ENCODE results near the gene SLC40A1.
"Not testable (repeated sequence)": the region's sequence is repeated elsewhere in the genome, so short reads cannot be mapped to it uniquely, and the experiment has no call there.

The SLC40A1 gene

GRCh38 chr2:189601652-189602051, 21.1 kb upstream of the SLC40A1 start:
- FAIRE-seq; DNase-seq (ENCODE audit: extremely low spot score, insufficient read length, low read depth): not testable (repeated sequence)

- DNase-seq (ENCODE audit: extremely low spot score, insufficient read length, low read depth) (no peak), FAIRE-seq (no peak)
These were observed 20.5 kb upstream of the SLC40A1 start for GRCh38 chr2:189601043-189601442.

DNA sequence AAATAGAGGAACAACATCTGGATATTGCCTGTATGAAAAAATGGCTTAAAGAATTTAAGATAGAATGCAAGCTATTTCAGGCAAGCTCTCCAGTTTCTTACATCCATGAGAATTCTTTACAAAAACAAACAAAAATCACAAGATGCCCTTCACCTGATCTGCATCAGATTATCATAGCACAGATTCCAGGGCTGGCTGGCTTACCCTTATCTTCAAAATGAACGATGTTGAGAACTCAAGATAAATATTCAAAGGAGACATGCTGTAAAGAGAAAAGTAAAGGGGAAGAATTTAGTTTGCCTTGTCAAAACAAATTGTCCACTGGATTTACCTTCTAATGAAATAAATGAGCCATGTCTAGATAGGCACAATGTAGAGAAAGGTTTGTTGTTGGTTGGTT, 18.7 kb upstream of the SLC40A1 start:
- FAIRE-seq, result no peak

GRCh38 chr2:189595417-189595816, 14.8 kb upstream of the SLC40A1 start:
- DNase-seq (ENCODE audit: extremely low spot score, insufficient read length, low read depth), result no peak
- FAIRE-seq, result no peak

More for the DNA sequence above, 18.7 kb upstream of the SLC40A1 start:
- no peak for DNase-seq (ENCODE audit: extremely low spot score, insufficient read length, low read depth)

- DNase-seq (ENCODE audit: extremely low spot score, insufficient read length, low read depth), result no peak
- no peak for FAIRE-seq
These were observed 13.7 kb upstream of the SLC40A1 start for GRCh38 chr2:189594305-189594704.

DNA sequence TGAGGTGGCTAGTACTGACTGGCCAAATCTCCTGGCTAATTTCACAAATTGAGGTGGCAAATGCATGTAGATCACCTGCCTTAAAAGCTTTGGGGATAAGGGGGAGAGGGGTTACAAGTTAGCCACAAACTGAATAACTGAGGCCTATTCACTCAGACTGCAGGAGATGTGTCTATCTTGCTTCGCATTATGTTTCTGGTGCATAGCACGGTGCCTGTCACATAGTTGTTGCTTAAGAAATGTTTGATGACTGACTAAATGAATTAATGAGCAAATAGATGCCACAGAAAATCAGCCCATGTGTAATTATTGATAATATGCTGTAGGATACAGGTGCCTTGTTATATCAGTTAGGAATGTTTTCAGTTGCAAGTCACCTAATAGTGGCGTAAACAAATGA, 12.5 kb upstream of the SLC40A1 start:
- DNase-seq (ENCODE audit: extremely low spot score, insufficient read length, low read depth) (no peak), FAIRE-seq (no peak)

DNA sequence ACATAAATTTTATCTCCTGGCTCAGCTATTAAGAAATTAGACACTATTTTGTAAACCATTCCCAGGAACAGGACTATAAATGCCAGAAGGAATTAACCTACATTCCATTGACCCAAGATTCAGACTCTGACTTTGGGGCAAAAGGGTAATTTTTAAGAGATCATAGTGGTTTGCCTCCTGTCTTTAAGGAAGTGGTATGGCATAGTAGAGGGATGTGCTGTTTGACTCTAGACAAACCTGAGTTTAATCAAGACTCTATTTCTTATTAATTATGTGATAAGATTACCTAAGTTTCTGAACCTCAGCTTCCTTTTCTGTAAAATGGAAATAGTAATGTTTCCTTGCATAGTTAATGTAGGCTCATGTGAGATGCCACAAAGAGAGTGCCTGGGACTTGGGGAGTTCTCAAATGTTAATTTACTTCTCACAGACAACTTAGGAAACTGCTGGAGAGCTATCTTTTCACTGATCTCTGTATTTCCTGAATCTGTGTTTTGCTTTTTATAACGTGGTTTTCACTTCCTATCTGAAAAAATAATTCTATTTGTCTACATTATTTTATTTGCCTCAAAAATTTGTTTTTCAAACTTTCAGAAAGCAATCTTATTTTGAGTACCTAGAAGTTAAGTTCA, 11.9 kb upstream of the SLC40A1 start:
- FAIRE-seq (no peak), DNase-seq (ENCODE audit: extremely low spot score, insufficient read length, low read depth) (no peak)

DNA sequence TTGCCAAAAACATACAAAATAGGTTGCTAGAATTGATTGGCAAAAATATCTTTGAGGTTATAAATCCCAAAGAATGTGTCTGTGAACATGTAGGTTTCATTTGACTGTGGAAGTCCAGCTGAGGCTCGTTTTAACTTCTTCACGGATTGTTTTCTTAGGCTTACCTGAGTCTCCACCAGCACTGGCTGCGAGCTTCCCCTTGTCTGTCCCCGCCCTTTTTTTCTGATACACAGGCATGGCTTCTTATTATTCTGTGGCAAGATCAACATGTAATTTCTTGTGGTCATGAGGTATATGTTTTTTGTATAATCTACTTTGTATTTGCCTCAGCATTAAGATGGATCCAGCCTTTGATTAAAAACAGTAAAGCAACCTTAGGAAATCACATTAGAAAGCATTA, 7.2 kb upstream of the SLC40A1 start:
- FAIRE-seq (no peak), DNase-seq (ENCODE audit: extremely low spot score, insufficient read length, low read depth) (no peak)

DNA sequence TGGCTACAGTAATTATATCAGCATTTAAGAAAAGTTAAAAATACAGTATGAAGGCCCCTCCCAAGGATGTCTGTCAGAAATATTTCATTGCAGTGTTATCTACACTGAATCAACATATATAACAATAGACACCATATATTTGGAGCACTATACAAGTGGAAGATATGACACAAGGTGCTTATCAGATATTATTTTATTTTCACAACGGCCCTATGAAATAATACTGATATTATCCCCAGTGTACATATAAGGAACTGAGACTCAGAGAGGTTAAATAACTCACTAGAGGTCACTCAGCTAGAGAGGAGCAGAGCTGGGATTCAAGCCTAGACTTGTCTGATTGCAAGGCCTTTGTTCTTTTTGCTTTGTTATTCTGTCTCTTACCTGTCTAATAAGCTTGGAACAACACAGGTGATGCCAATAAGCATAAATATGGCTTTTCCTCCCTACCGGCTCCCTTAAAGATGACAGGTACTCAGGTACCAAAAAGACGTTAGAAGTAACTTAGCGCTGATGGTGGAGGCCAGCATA, 4.7 kb upstream of the SLC40A1 start:
- FAIRE-seq (no peak), DNase-seq (ENCODE audit: extremely low spot score, insufficient read length, low read depth) (no peak)

DNA sequence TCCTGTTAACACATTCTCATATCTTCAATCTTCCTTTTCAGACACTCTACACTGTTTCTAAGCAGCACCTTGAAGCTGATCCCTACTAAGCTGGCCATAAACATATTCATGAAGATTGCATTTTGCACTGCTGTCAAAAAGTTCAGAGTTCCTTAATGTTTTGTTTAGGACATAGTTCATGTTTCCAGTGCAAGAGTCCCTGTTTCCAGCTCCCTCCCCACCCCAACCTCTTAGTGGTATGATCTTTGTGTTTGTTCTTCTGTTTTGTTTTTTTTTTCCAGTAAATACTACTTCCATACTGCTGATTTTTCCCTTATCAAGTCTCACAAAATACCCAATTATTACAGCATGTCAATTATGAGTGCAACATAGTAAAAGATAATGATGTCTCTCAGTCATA, 4.1 kb upstream of the SLC40A1 start:
- no peak for FAIRE-seq
- no peak for DNase-seq (ENCODE audit: extremely low spot score, insufficient read length, low read depth)

- no peak for DNase-seq (ENCODE audit: extremely low spot score, insufficient read length, low read depth)
- no peak for FAIRE-seq
These were observed 2.9 kb upstream of the SLC40A1 start for GRCh38 chr2:189583227-189584198.

GRCh38 chr2:189582809-189583192, 2.2 kb upstream of the SLC40A1 start:
- FAIRE-seq (no peak), DNase-seq (ENCODE audit: extremely low spot score, insufficient read length, low read depth) (no peak)

DNA sequence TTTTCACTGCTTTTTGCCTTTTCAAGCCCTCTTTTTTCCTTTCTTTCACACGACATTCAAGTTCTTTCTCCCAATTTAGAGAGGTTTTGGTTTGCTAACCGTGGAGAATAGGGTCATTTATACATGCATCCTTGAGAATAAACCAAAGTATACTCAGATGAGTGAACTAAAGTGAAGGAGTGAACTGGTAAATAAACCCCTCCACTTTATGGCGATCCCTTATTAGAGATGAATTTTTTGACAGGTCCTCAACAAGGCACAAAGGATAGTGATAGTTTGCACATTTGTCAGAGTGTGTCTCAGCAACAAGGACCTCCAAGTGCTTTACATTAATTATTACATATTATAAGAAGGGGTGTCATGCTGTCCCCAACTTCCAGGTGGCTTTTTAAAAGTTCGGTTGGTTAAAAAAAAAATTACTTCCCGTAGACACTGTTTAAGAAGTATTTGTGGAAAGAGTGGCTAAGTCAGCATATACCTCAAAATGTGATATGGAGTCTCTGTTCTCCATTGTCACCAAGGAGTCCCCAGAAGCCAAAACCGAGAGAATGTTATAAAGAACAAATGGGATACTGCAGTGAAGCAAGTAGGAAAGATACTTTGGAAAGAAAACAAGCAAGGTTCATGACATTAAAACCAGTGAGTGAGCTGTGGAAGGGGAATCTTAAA, 1.7 kb upstream of the SLC40A1 start:
- no peak for DNase-seq (ENCODE audit: extremely low spot score, insufficient read length, low read depth)
- FAIRE-seq, result no peak

- FAIRE-seq (no peak), DNase-seq (ENCODE audit: extremely low spot score, insufficient read length, low read depth) (no peak)
These were observed 961 bp upstream of the SLC40A1 start for GRCh38 chr2:189581354-189582139.

- DNase-seq (ENCODE audit: extremely low spot score, insufficient read length, low read depth), result no peak
- FAIRE-seq, result no peak
These were observed 340 bp downstream of the SLC40A1 start for GRCh38 chr2:189580241-189580651.

DNA sequence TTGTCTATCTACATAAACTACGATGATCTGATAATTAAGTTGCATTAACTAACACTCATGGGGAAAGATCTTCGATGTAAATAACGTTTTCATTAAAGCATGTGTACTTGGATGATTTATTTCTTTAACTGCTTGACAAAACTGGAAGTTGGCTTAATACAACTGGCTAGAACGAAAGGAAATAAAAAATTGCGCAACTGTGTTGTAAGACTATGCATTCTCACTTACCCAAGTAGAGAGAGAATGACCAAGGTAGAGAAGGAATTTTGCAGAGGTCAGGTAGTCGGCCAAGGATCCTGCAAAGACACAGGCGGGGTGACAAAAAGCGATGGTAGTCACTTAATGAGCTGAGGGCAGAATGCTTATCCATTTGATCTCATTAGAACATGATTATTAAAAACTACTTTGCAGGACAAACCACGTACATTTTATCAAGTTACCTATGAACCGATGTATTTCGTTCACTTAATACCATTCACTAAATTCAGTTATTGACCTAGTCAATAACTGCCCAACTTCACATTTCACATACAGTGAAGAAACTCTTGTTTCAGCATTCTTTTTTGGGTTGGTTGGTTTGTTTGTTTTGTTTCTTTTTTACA, 900 bp downstream of the SLC40A1 start:
- DNase-seq (ENCODE audit: extremely low spot score, insufficient read length, low read depth), result no peak
- FAIRE-seq, result no peak

- DNase-seq (ENCODE audit: extremely low spot score, insufficient read length, low read depth) (no peak), FAIRE-seq (no peak)
These were observed 2.2 kb downstream of the SLC40A1 start for GRCh38 chr2:189578272-189578950.

DNA sequence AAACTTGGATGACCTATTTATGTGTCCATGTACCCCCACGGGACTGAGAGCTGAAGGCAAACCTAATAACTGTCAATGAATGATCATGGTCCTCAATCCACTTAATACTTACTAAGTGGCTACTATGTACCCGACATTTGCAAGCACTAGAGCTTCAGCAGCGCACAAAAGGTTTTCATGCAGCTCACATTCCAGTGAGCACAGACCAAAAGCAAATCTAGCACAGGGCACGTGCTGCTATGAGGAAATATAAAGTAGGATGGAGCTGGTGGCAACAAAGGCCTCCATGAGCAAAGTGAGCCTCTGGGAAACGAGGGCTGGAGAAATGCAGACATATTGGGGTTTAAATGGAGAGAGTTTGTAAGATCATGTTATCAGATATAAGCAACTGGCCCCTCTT, 3.5 kb downstream of the SLC40A1 start:
- no peak for DNase-seq (ENCODE audit: extremely low spot score, insufficient read length, low read depth)
- FAIRE-seq, result no peak

- DNase-seq (ENCODE audit: extremely low spot score, insufficient read length, low read depth), result no peak
- no peak for FAIRE-seq
These were observed 4.2 kb downstream of the SLC40A1 start for GRCh38 chr2:189576396-189576795.
